ENCODE results near the gene AHRR. TPM values are rescaled to one million over a fixed set of nuclear protein-coding genes. Genes with fewer than 3 reads are reported as not detected.

AHRR gene
- total RNA-seq, 1 experiment from 2014 or later: 2.2 TPM

- Histone ChIP-seq H3K79me1 (ENCODE audit: insufficient read depth, low read depth, low read length, poor library complexity, severe bottlenecking) (no peaks in the 10 kb centered on the region), H4K5ac (ENCODE audit: insufficient read length, low read depth, low read length) (no peak overlapping the region), H3K23ac (ENCODE audit: insufficient read length, low read depth, low read length) (no peak overlapping the region), H2BK20ac (ENCODE audit: low read depth, low read length, poor library complexity, severe bottlenecking) (no peak overlapping the region), H3K9me3 (ENCODE audit: control insufficient read depth, low read depth, low read length) (no peaks in the 10 kb centered on the region), H2BK120ac (ENCODE audit: low read depth, low read length, poor library complexity, severe bottlenecking) (no peak overlapping the region), H2AFZ (ENCODE audit: low read length) (no peak overlapping the region), H3K4ac (ENCODE audit: low read depth, low read length) (no peak overlapping the region), H2BK12ac (ENCODE audit: insufficient read length, low read depth, low read length) (no peak overlapping the region), H3K4me1 (ENCODE audit: insufficient read depth, low read length) (no peaks in the 10 kb centered on the region), H2BK5ac (ENCODE audit: insufficient read length, low read length) (no peak overlapping the region), H4K91ac (ENCODE audit: insufficient read length, low read depth, low read length) (no peak overlapping the region), H3K56ac (ENCODE audit: insufficient read length, low read depth, low read length) (no peak overlapping the region), H3K18ac (ENCODE audit: insufficient read length, low read depth, low read length) (no peak overlapping the region), H3T11ph (ENCODE audit: low read length) (no peak overlapping the region), H3K9ac (ENCODE audit: extremely low read depth, insufficient read length, low read length) (no peak overlapping the region), H3K14ac (ENCODE audit: insufficient read depth, low read length) (no peak overlapping the region), H3K27ac (ENCODE audit: insufficient read length, low read depth, low read length) (no peak overlapping the region), H3K23me2 (ENCODE audit: insufficient read length, low read depth, low read length, poor library complexity, severe bottlenecking) (no peaks in the 10 kb centered on the region), H4K20me1 (ENCODE audit: control insufficient read depth, insufficient read depth, insufficient read length) (no peaks in the 10 kb centered on the region), H3K79me2 (ENCODE audit: insufficient read depth, low read length) (no peaks in the 10 kb centered on the region; the same call in 1 of the 2 replicates), H4K8ac (replicated peaks; ENCODE audit: insufficient read length, low read depth, low read length) (no peak overlapping the region), H3K27me3 (ENCODE audit: insufficient read depth, low read length) (no peaks in the 10 kb centered on the region), H2BK15ac (ENCODE audit: low read depth, low read length) (no peak overlapping the region), H3K4me2 (ENCODE audit: insufficient read depth, insufficient read length, low read length) (no peak overlapping the region), H2AK5ac (ENCODE audit: insufficient read length, low read length) (no peak overlapping the region)
- Mint-ChIP-seq H3K36me3 (ENCODE audit: insufficient read depth in 1 of 3, low read depth in 3 of 3) (peaks cover 4 to 37% (median 13%) of the 10 kb centered on the region in 3 experiments), H3K27me3 (ENCODE audit: low read depth) (no peaks in the 10 kb centered on the region), H3K27ac (no peak overlapping the region), H3K9me3 (no peaks in the 10 kb centered on the region), H3K4me3 (no peak overlapping the region), H3K4me1 (peaks cover 0 to 8% of the 10 kb centered on the region in 2 experiments)
- TF ChIP-seq CTCF (conservative IDR thresholded peaks at IDR 0.05): no peak
- no peak for DNase-seq
- WGBS (ENCODE audit: extremely low coverage, insufficient read length, low lambda C conversion rate): no CpG with 5 or more reads among the region's 12 CpGs
Measured at GRCh38 chr5:312845-313244, 8.7 kb upstream of the AHRR start.
